Activated CD8-positive, alpha-beta memory T cell treated with anti-CD3 and anti-CD28 coated beads for 36 hours (primary cell): Measurements from ENCODE around the gene RBFOX1. TPM values are rescaled to one million over a fixed set of nuclear protein-coding genes. Genes with fewer than 3 reads are reported as not detected.

Experiments used
- CTCF ChIA-PET: fragments of 350-600 bp; sonication (Branson Sonifier 250); formaldehyde crosslinking; loops from one replicate; lab custom pipeline; 2021; ENCODE audit warnings: antibody characterized with exemption; lab: Charles Lee
- POLR2A ChIA-PET: fragments of 350-600 bp; sonication (Branson Sonifier 250); formaldehyde crosslinking; loops from one replicate; lab custom pipeline; 2021; ENCODE audit warnings: antibody characterized with exemption; lab: Charles Lee
- total RNA-seq, 2 experiments: library from RNA; stranded (reverse); gene quantifications; one replicate each; pipeline ENCODE4 v1.2.3, GENCODE V29; 2021

RBFOX1 gene
- total RNA-seq, result not detected

DNA sequence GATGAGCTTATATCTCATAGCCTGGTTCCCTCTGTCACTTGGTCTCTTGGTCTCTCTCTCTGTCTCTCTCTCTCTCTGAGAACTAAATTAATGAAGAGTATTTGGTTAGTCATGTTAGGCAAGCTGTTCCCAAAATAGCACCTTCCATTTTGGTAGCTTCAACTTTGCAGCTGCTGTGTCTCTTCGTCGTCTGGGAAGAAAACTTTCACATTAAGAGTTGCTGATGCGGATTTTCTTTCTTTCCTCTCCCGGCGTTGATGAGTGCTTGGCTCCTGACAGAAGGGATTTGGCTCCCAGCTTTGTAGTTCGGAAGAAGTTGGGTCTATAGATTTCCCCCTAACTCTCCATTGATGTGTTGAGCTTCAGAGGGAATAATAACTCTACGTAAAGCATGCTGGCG is at the start of gene RBFOX1:
TSS of gene RBFOX1 (plus strand) at position 235 of the 400 bp plus-strand sequence.
- POLR2A ChIA-PET, result no interaction called here
- CTCF ChIA-PET, result no interaction called here

DNA sequence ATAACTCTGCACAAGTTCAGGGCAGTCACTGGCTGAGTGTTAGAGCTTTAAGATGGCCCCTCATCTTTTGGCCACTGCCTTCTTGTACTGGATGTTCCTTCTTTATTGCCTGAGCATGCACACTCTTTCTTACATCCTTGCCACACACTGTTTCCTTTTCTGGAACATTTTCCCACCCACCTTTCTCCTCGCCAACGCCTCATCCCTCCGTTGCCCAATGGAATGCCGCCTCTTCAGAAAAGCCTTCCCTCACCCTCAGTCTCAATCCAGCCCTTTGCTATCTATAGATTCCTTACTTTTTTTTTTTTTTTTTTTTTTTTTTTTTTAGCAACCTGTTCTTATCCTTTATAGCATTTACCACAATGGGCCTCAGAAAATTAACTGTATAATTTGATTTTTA is 47.9 kb upstream of the RBFOX1 start:
- CTCF ChIA-PET, result interaction anchor here (1.0 kb wide), 1 partner anchor 14 kb away, joined by 3 read pairs; no protein-coding TSS in a partner anchor

DNA sequence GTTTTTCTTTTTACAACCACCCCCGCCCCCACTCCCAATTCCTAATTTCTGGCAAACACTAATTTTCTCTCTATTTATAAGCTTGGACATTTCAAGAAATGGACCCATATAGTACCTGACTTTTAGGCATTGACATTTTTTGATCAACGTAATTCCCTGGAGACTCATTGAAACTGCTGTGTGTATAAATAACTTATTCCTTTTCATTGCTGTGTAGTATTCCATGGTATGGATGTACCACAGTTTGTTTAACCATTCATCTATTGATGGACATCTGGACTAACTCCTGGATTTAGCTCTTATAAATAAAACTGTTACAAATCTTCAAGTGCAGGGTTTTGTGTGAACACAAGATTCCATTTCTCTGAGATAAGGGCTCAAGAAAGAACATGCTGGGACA is 47.1 kb upstream of the RBFOX1 start:
- ChIA-PET CTCF (no interaction called here), POLR2A (interaction anchor here (0.7 kb wide), 1 partner anchor 115 kb away, joined by 10 read pairs; no protein-coding TSS in a partner anchor)

More for the DNA sequence above, 47.9 kb upstream of the RBFOX1 start:
- POLR2A ChIA-PET, result no interaction called here

DNA sequence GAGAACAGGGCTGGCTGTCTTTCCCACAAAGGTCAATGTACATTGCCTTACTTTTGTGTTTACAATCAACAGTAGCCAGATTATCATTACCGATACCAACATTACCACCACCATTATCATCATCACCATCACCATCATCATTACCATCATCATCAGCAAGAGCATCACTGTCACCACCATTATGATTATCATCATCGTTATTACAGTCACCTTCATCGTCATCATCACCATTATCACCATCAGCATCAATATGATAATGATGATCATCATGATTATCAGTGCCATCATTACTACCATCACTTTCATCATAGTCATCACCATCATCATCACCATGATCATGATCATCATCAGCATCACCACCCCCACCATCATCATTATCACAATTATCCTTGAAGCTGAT is 43.3 kb upstream of the RBFOX1 start:
- CTCF ChIA-PET, result no interaction called here
- POLR2A ChIA-PET, result no interaction called here

DNA sequence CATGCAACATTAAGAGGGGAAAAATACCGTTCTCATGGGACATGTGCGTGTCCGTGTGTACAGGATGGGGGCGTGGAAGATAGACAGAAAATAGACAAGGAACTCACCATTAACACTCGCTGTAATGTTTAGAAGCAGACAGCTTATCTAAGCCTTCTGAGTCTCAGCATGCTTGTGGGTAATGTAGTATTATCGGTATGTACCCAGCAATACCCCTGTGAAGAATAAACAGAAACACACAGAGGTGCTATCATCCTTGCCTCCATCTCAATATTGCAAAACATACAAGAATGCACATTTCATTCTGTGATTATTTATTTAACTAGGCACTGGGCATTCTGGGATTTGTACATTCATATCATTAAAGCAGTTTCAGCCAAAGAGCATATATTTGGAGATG is 42.0 kb upstream of the RBFOX1 start:
- POLR2A ChIA-PET, result no interaction called here
- CTCF ChIA-PET, result no interaction called here

DNA sequence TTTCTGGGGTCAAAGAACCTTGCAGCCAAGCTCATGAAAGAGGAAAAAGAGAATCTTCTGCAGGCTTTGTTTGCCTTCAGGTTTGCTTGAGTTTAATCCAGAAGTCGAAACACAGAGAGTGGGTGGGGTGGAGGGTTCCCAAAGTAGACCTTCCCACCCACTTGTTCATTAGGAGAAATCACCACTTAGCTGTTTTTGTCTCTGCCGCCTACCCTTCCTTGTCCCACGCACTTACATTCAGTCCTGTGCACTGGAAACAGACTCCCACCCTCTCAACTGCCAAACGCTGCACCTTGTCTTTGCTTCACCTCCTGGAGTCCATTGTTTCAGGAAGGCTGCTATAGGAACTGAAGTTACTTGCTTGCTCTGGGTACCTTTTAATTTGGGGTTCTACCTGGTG is 38.6 kb upstream of the RBFOX1 start:
- CTCF ChIA-PET, result no interaction called here
- POLR2A ChIA-PET, result no interaction called here

DNA sequence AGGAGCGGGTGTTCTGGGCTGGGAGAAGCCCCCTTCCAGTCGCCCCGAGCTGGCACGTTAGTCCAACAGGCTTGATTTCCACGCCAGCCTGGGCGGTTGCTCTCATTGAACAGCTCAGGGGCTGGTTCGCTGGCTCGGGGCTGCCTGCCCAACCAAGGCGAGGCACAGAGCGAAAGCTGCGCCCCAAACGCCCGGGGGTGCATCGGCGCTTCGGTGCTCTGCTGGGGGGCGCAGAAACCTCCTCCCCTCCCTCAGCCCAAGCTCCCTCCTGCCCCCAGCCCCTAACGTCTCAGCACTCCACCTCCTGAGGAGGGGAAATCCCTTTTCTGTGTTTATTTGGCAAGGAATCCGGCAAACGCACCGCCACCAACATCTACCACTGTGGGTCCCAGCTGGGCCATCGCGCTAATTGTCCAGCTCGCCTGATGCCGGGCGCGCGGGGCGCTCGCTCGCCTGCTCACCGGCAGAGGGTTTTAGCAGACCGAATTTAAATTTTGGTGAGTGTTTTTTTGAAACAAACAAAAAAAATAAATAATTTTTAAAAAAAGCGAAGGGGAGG is 29.5 kb upstream of the RBFOX1 start:
- CTCF ChIA-PET, result no interaction called here
- POLR2A ChIA-PET, result no interaction called here

DNA sequence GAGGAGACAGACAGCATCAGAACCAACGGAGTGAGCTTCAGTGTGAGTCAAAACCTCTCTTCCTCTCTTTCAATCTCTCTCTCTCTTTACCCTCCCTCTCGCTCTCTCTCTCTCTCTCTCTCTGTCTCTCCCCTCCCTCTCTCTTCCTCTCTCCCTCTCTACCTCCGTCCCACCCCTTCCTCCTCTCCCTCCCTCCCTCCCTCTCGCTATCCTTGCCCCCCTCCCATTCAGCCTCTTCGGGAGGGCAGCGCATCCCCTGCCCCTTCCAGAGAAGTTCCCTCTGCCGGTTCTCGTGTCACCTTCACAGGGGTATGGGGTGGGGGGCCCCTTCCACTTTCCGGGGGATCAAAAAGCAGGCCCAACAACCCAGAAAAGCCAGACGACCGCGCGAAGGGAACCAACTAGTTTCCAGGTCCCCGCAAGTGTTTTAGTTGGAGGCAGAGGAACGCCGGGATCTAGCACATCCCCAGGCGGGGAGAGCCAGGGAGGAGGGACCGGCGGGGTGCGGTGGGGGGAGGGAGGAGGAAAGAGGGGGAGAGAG is 28.9 kb upstream of the RBFOX1 start:
- CTCF ChIA-PET, result no interaction called here
- POLR2A ChIA-PET, result no interaction called here

DNA sequence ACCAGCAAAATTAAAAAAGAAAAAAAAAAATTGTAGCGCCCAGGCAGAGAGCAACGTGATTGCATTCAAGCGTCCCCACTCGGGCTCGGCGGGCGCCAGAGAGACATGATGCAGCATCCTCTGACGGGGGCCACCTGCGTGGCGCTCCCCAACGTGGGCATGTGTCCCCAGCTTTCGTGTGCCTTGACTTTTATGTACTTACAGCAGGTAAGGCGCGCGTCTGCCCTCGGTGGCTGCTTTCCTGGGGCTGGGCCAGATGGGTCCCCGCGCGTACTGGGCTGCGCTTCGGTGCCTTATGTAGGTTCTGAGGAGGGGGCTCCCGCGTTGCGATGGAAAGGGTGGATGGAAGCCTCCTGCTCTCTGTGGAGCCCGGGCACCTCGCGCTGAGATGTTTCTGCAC is 28.4 kb upstream of the RBFOX1 start:
- CTCF ChIA-PET, result no interaction called here

DNA sequence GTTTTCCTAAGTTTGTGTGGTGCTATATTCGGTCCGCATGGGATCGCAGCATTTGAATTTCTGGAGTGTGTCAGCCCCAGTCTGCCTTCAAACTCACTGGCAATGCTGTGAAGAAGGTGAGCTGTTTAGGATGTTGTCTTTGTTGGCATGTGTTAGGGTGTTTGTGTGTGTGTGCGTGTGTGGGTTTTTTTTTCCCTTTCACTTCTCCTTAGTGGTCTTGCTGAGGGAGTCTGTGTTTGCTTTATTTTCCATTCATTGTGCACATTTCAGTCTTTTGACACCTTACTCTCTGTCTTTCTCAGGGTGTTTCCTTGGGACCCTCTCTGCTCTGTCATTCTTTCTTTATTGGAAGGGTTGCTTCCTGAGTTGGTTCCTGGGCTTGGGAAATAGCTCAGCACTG is 27.7 kb upstream of the RBFOX1 start:
- ChIA-PET CTCF (no interaction called here), POLR2A (no interaction called here)

More for the DNA sequence above, 28.4 kb upstream of the RBFOX1 start:
- POLR2A ChIA-PET, result no interaction called here

DNA sequence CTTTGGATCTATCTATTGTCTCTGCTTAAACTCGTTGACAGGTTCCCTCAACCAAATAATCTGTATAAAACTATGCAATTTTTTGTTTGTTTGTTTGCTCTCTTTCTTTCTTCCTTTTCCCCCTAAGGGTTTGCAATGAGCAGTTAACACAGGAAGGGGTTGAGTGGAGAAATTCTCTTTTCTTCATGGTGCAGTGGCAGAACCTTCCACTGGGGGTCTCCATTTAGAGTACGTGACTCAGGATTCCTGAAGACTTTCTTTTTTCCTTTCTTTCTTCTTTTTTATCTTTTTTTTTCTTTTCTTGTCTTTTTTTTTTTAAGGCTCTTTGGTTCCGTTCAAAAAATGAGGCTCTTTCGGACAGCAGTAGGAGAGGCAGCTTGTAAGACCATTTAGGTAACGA is 19.5 kb upstream of the RBFOX1 start:
- CTCF ChIA-PET, result no interaction called here
- POLR2A ChIA-PET, result no interaction called here

DNA sequence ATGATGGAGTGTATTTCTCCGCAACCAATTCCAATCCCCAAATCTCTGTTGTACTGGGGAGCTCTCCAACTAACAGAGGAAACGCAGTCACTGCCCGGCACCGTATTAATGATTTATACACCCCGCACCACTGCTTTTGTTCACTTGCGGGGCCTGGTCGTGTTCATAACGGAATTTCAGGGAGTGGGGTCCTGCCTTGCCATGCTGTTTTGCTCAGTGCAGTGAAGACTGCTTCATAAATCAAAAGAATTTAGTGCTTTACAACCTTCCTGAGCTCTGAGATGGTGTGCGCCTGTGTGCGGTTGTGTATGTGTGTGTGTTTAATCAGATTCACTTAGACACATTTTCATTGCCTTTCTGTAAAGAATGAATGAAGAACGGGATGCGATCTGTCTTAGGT is 18.5 kb upstream of the RBFOX1 start:
- ChIA-PET POLR2A (no interaction called here), CTCF (no interaction called here)

DNA sequence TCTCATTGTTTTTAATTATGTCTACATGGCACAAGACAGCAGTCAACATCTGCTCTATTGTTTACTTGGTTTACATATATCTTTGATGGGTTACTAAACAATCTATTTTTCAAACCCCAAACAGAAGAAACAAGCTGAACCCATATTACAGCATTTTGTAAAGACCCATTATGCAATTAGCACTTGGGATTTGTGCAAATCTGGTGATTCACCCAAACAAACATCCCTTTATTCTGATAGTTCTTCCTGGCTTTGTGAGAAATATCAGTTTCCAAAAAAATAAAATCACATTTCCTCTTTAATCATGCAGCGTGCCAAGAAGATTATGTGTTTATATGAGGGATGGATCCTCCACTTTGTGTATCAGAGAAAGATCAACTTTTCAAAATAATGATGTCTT is 16.8 kb upstream of the RBFOX1 start:
- ChIA-PET CTCF (no interaction called here), POLR2A (no interaction called here)

DNA sequence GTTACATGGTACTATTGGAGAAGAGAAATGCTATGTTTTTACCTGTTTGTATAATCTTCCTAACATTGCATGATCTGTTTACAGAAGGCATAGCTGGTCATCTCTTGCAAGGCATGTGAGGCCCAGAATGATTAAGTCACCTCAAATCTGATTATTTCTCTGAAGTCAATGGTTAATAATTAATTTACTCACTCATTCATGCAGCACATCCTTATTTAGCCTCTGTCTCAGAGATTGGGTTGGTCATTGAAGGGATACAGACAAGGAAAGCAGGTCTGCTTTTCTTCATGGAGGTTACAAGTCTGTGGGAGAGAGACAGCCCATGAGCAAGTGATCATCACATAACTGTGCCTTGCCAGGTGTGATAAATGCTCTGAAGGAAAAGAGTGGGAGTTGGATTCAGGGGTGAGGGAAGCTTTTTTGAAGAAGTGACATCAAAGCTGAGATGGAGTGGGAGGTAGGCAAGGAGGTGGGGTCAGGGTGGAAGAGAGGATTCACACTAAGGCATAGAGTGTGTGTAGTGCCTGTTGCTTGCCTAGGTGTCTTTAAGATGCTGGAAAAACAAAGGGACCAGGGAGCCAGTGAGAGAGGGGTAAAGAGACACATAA is 16.3 kb upstream of the RBFOX1 start:
- ChIA-PET CTCF (no interaction called here), POLR2A (no interaction called here)

DNA sequence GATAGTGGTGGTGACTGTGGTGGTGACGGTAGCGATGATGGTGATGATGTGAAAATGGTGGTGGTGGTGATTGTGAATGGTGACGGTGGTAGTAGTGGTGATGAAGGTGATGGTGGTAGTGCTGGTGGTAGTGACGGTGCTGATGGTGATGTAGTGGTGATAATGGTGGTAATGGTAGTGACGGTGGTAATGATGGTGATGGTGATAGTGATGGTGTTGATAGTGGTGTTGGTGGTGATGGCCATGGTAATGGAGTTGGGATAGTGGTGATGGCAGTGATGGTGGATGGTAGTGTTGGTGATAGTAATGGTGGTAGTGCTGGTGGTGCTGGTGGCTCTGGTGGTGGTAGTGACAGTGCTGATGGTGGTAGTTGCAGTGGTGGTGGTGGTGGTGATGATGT is 14.7 kb upstream of the RBFOX1 start:
- POLR2A ChIA-PET, result no interaction called here
- CTCF ChIA-PET, result no interaction called here

DNA sequence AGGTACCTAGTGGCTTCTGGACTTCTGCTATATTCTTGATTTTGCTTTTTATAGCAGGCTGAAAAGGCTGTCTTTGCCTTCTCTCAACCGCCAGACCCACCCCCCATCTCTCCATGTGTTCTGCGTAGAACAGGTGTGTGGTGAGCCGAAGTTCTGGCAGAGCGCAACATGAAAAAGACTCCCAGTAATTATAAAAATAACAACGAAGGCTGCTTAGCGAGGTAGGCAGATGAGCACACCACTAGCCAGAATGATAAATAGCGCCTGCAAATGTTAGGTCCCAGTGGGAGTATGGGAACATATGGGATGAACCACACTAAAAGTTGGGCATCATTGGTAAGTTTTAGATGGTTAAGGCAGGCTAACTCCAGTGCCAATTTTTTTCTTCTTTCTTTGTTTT is 14.0 kb upstream of the RBFOX1 start:
- CTCF ChIA-PET, result no interaction called here
- POLR2A ChIA-PET, result no interaction called here

DNA sequence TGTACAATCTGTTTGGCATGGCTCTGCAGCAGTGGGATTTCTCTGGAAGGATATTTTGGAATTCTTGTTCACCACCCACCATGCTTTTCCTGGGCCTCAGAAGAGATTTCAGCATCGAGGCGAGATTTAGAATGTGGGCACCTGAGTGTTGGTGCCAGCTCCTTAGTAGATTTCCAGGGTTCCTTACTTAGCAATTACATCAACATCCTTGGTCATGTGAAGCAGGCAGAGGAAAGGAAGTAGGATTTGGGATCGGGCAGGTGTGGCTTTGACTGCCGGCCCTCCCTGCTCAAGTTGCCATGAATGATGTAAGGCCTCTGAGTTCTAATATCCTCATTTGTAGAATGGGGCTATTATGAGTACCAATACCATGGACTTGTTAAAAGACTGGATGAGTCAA is 13.1 kb upstream of the RBFOX1 start:
- ChIA-PET CTCF (no interaction called here), POLR2A (no interaction called here)

DNA sequence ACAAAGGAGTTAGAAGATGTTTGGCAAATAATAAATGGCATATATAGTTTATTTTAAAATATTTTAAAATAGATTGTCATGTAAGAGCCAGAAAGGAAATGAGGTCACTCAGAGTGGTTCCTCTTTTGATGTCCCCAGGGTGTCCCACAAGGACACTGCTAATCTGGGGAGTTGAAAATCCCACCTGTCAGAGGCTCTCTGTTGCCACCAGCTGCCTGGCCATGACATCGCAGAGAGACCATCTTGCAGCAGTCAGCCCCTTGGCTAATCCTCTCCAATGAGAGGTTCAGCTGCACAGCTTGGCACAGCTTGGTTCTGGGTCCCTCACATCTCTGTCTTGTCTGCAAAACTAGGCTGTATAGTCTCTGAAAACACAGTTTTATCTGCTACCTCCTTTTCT is 11.0 kb upstream of the RBFOX1 start:
- CTCF ChIA-PET, result no interaction called here
- POLR2A ChIA-PET, result no interaction called here

DNA sequence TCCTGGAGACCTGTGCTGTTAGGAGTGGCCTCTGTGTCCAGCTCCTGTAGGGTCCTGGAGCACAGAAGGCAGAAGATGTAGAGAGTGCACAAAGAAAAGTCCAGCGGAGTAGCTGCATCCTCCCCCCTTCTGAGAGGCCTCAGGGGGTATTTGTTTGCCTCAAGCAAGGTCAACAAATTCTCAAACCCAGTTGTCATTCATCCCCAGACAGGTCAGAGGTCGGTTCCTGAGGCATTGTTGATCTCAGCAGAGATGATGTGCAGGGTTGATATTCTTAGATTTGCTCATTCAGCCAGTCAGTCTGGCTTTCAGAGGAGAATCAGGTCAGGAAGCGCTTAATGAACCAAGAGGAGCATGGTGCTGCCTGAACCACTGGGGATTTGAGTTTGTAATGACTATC is 8.3 kb upstream of the RBFOX1 start:
- ChIA-PET POLR2A (no interaction called here), CTCF (no interaction called here)

DNA sequence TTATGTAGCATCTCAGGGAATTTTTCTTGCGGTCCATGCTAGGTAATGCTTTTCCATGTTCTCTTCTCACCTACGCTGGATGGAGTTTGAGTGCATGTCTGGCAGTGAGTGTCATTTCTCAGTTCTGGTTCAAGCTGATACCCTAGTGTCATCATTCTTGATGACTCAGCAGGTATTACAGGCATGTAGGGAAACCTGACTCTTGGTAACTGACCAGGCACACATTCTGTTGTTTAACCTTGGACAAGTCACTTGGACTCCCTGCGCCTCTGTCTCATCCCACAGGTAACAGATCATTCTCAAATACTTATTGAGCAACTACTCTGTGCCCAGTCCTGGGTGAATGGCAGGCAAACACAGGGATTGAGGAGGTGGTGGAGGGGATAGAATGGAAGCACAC is 6.8 kb upstream of the RBFOX1 start:
- POLR2A ChIA-PET, result no interaction called here
- CTCF ChIA-PET, result no interaction called here

DNA sequence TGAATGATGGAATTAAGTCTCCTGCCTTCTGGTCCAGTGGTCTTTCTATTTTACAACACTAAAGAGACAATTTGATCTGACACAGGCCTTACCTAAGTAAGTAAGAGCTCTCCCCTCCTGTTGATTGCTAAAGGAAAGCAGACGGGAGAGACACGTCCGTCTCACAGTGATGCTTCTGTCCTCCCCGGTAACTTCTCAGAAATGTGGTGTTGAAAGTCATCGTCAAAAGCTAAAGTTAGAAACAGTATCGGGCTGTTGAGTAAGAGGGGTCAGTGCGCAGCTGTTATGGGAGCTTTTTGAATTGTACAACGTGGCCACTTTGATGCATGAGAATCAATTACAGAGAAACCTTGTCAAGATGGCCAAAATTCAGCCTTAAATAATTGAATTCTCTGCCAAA is 1.9 kb upstream of the RBFOX1 start:
- ChIA-PET CTCF (no interaction called here), POLR2A (interaction anchor here (0.6 kb wide), 1 partner anchor 201 kb away, joined by 4 read pairs; no protein-coding TSS in a partner anchor)
